Neural cell (in vitro differentiated cells): ENCODE measurements around the gene SUSD3. TPM values are rescaled to one million over a fixed set of nuclear protein-coding genes. Genes with fewer than 3 reads are reported as not detected.

ENCODE experiments used
- H2AFZ ChIP-seq: fragments of 200-600, 300-800 bp; sonication (generic), shearing (Covaris generic); 2 replicates; pipeline ENCODE4 v1.6.0; 2014; ENCODE audit warnings: low read depth, mild to moderate bottlenecking, antibody characterized with exemption, low read length, moderate library complexity
- H3F3A ChIP-seq: fragments of 200-600 bp; shearing (Covaris generic); 2 replicates; pipeline ENCODE4 v1.6.1; 2016; ENCODE audit warnings: mild to moderate bottlenecking, moderate library complexity, mixed read lengths, antibody characterized with exemption, low read length; ENCODE audit not compliant: insufficient read depth, poor library complexity, severe bottlenecking
- H3K27ac ChIP-seq: fragments of 200-600, 300-800 bp; sonication (generic), shearing (Covaris generic); 2 replicates; pipeline ENCODE4 v1.5.1; 2014; ENCODE audit warnings: mild to moderate bottlenecking, low read length, moderate library complexity
- H3K27me3 ChIP-seq: fragments of 300-800, 200-600 bp; sonication (generic), shearing (Covaris generic); 2 replicates; pipeline ENCODE4 v1.6.0; 2014; ENCODE audit warnings: mild to moderate bottlenecking, low read depth, low read length, moderate library complexity; ENCODE audit not compliant: insufficient read depth
- H3K36me3 ChIP-seq: fragments of 300-800, 200-600 bp; sonication (generic), shearing (Covaris generic); 2 replicates; pipeline ENCODE4 v1.5.1; 2014; ENCODE audit warnings: mild to moderate bottlenecking, antibody characterized with exemption, low read length, moderate library complexity; ENCODE audit not compliant: insufficient read depth
- H3K4me2 ChIP-seq: fragments of 300-800, 200-600 bp; sonication (generic), shearing (Covaris generic); 2 replicates; pipeline ENCODE4 v1.6.0; 2014; ENCODE audit warnings: mild to moderate bottlenecking, low read length
- H3K4me3 ChIP-seq: fragments of 300-800, 200-600 bp; sonication (generic), shearing (Covaris generic); 2 replicates; pipeline ENCODE4 v1.5.1; 2014; ENCODE audit warnings: mild to moderate bottlenecking, low read length, moderate library complexity
- H3K79me2 ChIP-seq: fragments of 200-600 bp; shearing (Covaris generic); replicated peaks from 2 replicates; pipeline ENCODE4 v1.6.0; 2014; ENCODE audit warnings: mild to moderate bottlenecking, low read length, moderate library complexity; ENCODE audit not compliant: insufficient read depth
- H3K9ac ChIP-seq: fragments of 300-800, 200-600 bp; sonication (generic), shearing (Covaris generic); 2 replicates; pipeline ENCODE4 v1.6.1; 2016; ENCODE audit warnings: mild to moderate bottlenecking, low read length, mixed read lengths
- H3K9me2 ChIP-seq: fragments of 200-600 bp; shearing (Covaris generic); 2 replicates; pipeline ENCODE4 v1.6.1; 2016; ENCODE audit warnings: mild to moderate bottlenecking, low read length, mixed read lengths; ENCODE audit not compliant: insufficient read depth
- H3K9me3 ChIP-seq: fragments of 200-600, 300-800 bp; sonication (generic), shearing (Covaris generic); 2 replicates; pipeline ENCODE4 v1.6.1; 2016; ENCODE audit warnings: mild to moderate bottlenecking, mixed run types, low read length, moderate library complexity, mixed read lengths
- H4K20me1 ChIP-seq: fragments of 200-600 bp; shearing (Covaris generic); 2 replicates; pipeline ENCODE4 v1.6.1; 2016; ENCODE audit warnings: mild to moderate bottlenecking, mixed run types; ENCODE audit not compliant: insufficient read depth
- EP300 ChIP-seq: fragments of 450-650 bp; conservative IDR thresholded peaks from 2 replicates; pipeline ENCODE4 v1.6.1; 2014; ENCODE audit warnings: antibody characterized with exemption, mild to moderate bottlenecking, moderate library complexity; ENCODE audit not compliant: poor library complexity, severe bottlenecking
- EZH2 ChIP-seq: fragments of 200-600, 300-800 bp; shearing (Covaris generic), sonication (generic); IDR thresholded peaks from 2 replicates; pipeline ENCODE4 v1.6.1; 2014; ENCODE audit warnings: antibody characterized with exemption, low read length, borderline replicate concordance, mild to moderate bottlenecking; ENCODE audit not compliant: insufficient read depth, poor library complexity, severe bottlenecking
- MXI1 ChIP-seq: fragments of 450-650 bp; conservative IDR thresholded peaks from 2 replicates; pipeline ENCODE4 v1.6.1; 2014; ENCODE audit warnings: antibody characterized with exemption, mild to moderate bottlenecking; ENCODE audit not compliant: poor library complexity, severe bottlenecking
- POLR2AphosphoS5 ChIP-seq: IDR thresholded peaks from 2 replicates; pipeline ENCODE4 v1.6.1; 2012
- RAD21 ChIP-seq: fragments of 450-650 bp; conservative IDR thresholded peaks from 2 replicates; pipeline ENCODE4 v1.6.1; 2014; ENCODE audit warnings: antibody characterized with exemption, mild to moderate bottlenecking, moderate library complexity
- SMC3 ChIP-seq: fragments of 450-650 bp; conservative IDR thresholded peaks from 2 replicates; pipeline ENCODE4 v1.6.1; 2014; ENCODE audit warnings: antibody characterized with exemption, mild to moderate bottlenecking, moderate library complexity; ENCODE audit not compliant: poor library complexity
- TAF1 ChIP-seq: IDR thresholded peaks from 2 replicates; pipeline ENCODE4 v1.6.1; 2012; ENCODE audit warnings: low read depth
- polyA plus RNA-seq: library from polyadenylated mRNA; depleted of rRNA; stranded (reverse); fragments of >200 nt; gene quantifications from 2 replicates; pipeline ENCODE4 v1.2.3, GENCODE V29; 2014
- TF ChIP-seq, protein P1 (sequence below): fragments of 450-650 bp; IDR thresholded peaks from 2 replicates; pipeline ENCODE4 v1.5.1; 2014; ENCODE audit warnings: antibody characterized with exemption, mild to moderate bottlenecking, moderate library complexity; ENCODE audit not compliant: poor library complexity, severe bottlenecking
- TF ChIP-seq, protein P2 (sequence below): IDR thresholded peaks from 2 replicates; pipeline ENCODE4 v1.6.1; 2012; ENCODE audit warnings: borderline replicate concordance

Gene SUSD3
- polyA plus RNA-seq, 1 donor from 2014 or later, result not detected

DNA sequence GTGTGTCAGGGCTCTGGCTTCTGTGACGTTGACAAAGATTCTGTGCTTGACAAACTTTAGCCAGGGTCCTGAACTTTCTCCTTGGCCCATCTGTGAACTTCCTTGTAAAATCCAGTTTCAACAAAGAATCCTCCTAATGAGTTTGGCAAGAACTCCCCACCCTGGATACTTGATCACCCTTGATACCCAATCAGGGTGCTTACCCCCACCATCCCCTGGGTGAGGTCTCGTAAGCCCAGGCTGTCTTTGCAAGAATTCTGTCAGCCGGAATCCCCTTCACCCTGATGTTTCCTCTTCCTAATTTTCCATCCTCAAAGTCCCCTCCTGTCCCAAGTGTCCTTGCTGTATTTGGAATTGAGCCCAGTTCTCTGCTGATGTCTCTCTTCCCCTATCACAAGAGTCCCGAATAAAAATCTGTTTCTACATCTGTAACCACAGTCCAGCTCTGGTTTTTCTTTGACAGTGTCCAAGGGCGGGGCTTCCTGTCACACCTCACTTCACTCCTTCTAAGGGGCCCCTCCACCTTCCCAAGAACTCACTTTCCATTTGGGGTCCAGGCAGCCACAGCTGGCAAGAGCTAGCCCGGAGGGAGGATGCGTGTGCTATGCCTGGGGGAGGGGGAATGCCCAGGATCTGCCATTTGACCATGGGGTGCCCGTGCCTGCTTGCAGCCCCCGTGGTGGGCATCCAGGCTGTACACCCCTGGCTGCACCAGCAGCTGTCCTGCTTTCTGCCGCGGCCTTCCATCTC lies 34.8 kb downstream of the SUSD3 start:
- no peaks in the 10 kb centered on the region for H3K27me3 ChIP-seq
- no peak overlapping the region for H3K27ac ChIP-seq
- H3K9me2 ChIP-seq, result no peaks in the 10 kb centered on the region
- H3K9ac ChIP-seq, result no peak overlapping the region
- no peaks in the 10 kb centered on the region for H4K20me1 ChIP-seq
- TF ChIP-seq, protein P1, sequence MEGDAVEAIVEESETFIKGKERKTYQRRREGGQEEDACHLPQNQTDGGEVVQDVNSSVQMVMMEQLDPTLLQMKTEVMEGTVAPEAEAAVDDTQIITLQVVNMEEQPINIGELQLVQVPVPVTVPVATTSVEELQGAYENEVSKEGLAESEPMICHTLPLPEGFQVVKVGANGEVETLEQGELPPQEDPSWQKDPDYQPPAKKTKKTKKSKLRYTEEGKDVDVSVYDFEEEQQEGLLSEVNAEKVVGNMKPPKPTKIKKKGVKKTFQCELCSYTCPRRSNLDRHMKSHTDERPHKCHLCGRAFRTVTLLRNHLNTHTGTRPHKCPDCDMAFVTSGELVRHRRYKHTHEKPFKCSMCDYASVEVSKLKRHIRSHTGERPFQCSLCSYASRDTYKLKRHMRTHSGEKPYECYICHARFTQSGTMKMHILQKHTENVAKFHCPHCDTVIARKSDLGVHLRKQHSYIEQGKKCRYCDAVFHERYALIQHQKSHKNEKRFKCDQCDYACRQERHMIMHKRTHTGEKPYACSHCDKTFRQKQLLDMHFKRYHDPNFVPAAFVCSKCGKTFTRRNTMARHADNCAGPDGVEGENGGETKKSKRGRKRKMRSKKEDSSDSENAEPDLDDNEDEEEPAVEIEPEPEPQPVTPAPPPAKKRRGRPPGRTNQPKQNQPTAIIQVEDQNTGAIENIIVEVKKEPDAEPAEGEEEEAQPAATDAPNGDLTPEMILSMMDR, result no peak
- TF ChIP-seq, protein P2, sequence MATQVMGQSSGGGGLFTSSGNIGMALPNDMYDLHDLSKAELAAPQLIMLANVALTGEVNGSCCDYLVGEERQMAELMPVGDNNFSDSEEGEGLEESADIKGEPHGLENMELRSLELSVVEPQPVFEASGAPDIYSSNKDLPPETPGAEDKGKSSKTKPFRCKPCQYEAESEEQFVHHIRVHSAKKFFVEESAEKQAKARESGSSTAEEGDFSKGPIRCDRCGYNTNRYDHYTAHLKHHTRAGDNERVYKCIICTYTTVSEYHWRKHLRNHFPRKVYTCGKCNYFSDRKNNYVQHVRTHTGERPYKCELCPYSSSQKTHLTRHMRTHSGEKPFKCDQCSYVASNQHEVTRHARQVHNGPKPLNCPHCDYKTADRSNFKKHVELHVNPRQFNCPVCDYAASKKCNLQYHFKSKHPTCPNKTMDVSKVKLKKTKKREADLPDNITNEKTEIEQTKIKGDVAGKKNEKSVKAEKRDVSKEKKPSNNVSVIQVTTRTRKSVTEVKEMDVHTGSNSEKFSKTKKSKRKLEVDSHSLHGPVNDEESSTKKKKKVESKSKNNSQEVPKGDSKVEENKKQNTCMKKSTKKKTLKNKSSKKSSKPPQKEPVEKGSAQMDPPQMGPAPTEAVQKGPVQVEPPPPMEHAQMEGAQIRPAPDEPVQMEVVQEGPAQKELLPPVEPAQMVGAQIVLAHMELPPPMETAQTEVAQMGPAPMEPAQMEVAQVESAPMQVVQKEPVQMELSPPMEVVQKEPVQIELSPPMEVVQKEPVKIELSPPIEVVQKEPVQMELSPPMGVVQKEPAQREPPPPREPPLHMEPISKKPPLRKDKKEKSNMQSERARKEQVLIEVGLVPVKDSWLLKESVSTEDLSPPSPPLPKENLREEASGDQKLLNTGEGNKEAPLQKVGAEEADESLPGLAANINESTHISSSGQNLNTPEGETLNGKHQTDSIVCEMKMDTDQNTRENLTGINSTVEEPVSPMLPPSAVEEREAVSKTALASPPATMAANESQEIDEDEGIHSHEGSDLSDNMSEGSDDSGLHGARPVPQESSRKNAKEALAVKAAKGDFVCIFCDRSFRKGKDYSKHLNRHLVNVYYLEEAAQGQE, result no peak
- TF ChIP-seq TAF1 (no peak), RAD21 (no peak), EP300 (no peak), EZH2 (no peak)
- H3K9me3 ChIP-seq, result no peaks in the 10 kb centered on the region
- H3K4me3 ChIP-seq, result no peak overlapping the region
- H3F3A ChIP-seq, result no peaks in the 10 kb centered on the region
- no peak overlapping the region for H2AFZ ChIP-seq
- no peaks in the 10 kb centered on the region for H3K79me2 ChIP-seq
- no peak overlapping the region for H3K4me2 ChIP-seq
- H3K36me3 ChIP-seq, result no peaks in the 10 kb centered on the region

DNA sequence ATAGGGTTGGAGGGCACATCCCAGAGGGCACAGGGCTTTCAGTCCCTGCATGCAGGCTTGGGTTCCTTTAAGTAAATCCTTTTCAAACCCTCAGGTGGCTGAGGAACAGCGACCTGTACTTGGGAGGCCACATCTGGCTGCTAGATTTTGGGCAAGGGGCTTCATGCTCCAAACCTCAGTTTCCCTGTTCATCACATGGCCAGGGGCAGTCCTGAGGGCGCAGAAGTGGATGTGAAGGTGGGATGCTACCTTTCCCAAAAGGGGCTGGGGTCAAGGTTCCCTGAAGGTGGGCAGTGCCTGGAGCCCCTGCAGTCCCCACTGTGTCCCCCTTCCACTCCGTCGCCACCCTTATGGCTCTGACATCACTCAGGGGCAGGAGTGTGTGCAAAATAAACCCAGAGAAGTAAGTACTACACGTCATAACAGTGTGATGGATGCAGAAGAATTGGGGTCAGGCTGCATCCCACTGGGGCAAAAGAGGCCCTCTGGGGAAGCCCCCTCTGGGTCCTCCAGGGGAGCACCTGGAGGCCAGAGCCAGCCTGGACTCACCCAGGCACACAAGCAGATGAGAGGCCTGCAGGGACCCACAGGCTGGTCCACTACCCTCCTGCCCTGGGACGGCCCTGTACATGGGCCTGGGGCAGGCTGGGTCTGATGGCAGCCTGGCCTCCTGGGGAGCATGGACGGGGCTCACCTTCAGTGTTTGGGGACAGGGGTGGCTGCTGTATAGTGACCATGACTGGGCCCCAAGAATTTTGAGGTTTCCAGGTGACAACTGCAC lies 35.6 kb downstream of the SUSD3 start:
- no peaks in the 10 kb centered on the region for H3K9me3 ChIP-seq
- no peaks in the 10 kb centered on the region for H3F3A ChIP-seq
- no peak for TF ChIP-seq SMC3
- TF ChIP-seq RAD21, result no peak
- no peak for TF ChIP-seq MXI1
- TF ChIP-seq, protein P2, result no peak
- TF ChIP-seq EP300, result no peak
- TF ChIP-seq EZH2, result no peak
- TF ChIP-seq TAF1, result no peak
- no peak for TF ChIP-seq POLR2AphosphoS5
- TF ChIP-seq, protein P1, result no peak
- no peak overlapping the region for H3K4me2 ChIP-seq
- no peak overlapping the region for H3K4me3 ChIP-seq
- H3K36me3 ChIP-seq, result no peaks in the 10 kb centered on the region
- H2AFZ ChIP-seq, result no peak overlapping the region
- no peaks in the 10 kb centered on the region for H3K9me2 ChIP-seq
- no peaks in the 10 kb centered on the region for H3K79me2 ChIP-seq
- H3K9ac ChIP-seq, result no peak overlapping the region
- no peaks in the 10 kb centered on the region for H3K27me3 ChIP-seq
- H3K27ac ChIP-seq, result no peak overlapping the region
- no peaks in the 10 kb centered on the region for H4K20me1 ChIP-seq
